Measurements from ENCODE around the gene CAMK1D.

GRCh38 chr10:12704488-12704887, 355.1 kb downstream of the CAMK1D start:
- TF ChIP-seq CTCF (conservative IDR thresholded peaks at IDR 0.05 in 1 of 2, IDR thresholded peaks at IDR 0.05 in 1 of 2; ENCODE audit: extremely low read depth in 1 of 2, insufficient read depth in 1 of 2, low read depth in 1 of 2, low read length in 2 of 2) (no peak), EZH2 (IDR thresholded peaks at IDR 0.05; ENCODE audit: borderline replicate concordance, low read length) (no peak)
